PC-3 (cell line): ENCODE data around the gene FCSK.

ENCODE experiments used
- CTCF ChIP-seq: fragments of 300-600 bp; sonication (generic); conservative IDR thresholded peaks from 2 replicates; pipeline ENCODE4 v1.5.1; 2017; ENCODE audit warnings: antibody characterized with exemption, low read depth, mild to moderate bottlenecking, low read length
- EZH2phosphoT487 ChIP-seq: fragments of 300-600 bp; sonication (generic); IDR thresholded peaks from 2 replicates; pipeline ENCODE4 v1.6.1; 2018; ENCODE audit warnings: mild to moderate bottlenecking, antibody characterized with exemption, low read length, borderline replicate concordance

DNA sequence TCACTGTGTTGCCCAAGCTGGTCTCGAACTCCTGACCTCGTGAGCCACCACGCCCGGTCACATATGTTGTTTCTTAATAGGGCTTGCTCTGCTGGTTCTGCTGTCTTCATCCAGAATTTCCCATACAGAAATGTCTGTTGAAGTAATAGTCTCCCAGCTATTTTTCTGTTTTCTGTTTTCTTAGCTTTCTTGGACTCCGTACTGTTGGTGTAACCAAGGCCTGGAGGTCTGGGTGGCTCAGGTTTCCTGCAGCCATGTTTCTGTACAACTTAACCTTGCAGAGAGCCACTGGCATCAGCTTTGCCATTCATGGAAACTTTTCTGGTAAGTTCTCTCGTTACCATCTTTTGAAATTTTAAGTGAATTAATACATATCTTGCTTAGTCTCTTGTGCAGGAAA is 72.0 kb downstream of the FCSK start:
- no peak for TF ChIP-seq CTCF
- TF ChIP-seq EZH2phosphoT487 = no peak
